NB4 (cell line): ENCODE results near the gene PLA2G2D.

Source experiments
- DNase-seq: peaks from one replicate; pipeline ENCODE4 v3.0.0; 2010; ENCODE audit warnings: low read depth
- H3K4me3 ChIP-seq: one replicate; pipeline ENCODE4 v1.5.1; 2011; ENCODE audit warnings: mild to moderate bottlenecking, low read depth, low read length, moderate library complexity
- MYC ChIP-seq: IDR thresholded peaks from 2 replicates; pipeline ENCODE4 v1.6.1; 2011; ENCODE audit warnings: low read depth, low read length
- POLR2A ChIP-seq: IDR thresholded peaks from 2 replicates; pipeline ENCODE4 v1.6.1; 2011; ENCODE audit warnings: mild to moderate bottlenecking; ENCODE audit not compliant: insufficient read length; ENCODE audit errors: extremely low read depth
- TF ChIP-seq, protein P1 (sequence below): IDR thresholded peaks from 2 replicates; pipeline ENCODE4 v1.6.1; 2011; ENCODE audit warnings: low read depth, low read length
- TF ChIP-seq, protein P2 (sequence below): IDR thresholded peaks from one replicate; pipeline ENCODE4 v1.5.1; 2012; ENCODE audit warnings: low read depth, low read length

The PLA2G2D gene

DNA sequence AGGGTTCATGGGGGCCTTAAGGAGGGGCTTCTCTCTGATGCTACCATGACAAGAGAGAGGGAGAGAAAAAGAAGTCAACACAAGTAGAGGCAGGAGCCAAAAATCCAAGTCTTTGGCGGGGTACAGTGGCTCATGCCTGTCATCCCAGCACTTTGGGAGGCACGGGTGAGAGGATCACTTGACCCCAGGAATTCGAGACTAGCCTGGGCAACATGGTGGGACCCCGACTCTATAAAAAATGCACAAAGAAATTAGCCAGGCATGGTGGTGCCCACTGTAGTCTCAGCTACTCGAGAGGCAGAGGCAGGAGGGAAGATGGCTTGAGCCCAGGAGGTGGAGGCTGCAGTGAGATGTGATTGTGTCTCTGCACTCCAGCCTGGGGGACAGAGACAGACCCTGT, 40.6 kb downstream of the PLA2G2D start:
- no peak for TF ChIP-seq MYC
- no peak overlapping the region for H3K4me3 ChIP-seq
- no peak for DNase-seq

DNA sequence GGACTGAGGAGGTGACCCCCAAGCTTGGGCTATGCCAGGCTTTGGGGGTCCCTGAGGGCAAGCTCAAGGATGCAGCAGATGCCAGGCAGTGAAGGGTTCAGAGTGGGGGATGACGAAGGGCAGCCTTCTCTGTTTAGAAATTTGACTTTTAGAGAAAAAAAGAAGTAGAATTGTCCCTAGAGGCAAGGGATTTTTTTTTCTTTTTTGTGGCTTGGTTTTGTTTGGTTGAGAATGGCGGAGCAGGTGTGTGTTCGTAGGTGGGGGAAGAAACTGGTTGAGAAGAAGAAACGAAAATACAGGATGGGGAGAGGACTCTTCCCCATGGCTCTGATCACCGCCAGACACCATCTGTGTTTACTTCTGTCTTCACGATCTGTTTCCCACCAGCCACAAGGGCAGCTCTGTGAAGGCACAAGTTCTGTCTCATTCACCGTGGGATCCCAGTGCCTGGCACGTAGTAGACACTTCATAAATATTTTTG, 41.1 kb downstream of the PLA2G2D start:
- no peak for DNase-seq
- TF ChIP-seq, protein P1, sequence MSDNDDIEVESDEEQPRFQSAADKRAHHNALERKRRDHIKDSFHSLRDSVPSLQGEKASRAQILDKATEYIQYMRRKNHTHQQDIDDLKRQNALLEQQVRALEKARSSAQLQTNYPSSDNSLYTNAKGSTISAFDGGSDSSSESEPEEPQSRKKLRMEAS = no peak
- TF ChIP-seq, protein P2, sequence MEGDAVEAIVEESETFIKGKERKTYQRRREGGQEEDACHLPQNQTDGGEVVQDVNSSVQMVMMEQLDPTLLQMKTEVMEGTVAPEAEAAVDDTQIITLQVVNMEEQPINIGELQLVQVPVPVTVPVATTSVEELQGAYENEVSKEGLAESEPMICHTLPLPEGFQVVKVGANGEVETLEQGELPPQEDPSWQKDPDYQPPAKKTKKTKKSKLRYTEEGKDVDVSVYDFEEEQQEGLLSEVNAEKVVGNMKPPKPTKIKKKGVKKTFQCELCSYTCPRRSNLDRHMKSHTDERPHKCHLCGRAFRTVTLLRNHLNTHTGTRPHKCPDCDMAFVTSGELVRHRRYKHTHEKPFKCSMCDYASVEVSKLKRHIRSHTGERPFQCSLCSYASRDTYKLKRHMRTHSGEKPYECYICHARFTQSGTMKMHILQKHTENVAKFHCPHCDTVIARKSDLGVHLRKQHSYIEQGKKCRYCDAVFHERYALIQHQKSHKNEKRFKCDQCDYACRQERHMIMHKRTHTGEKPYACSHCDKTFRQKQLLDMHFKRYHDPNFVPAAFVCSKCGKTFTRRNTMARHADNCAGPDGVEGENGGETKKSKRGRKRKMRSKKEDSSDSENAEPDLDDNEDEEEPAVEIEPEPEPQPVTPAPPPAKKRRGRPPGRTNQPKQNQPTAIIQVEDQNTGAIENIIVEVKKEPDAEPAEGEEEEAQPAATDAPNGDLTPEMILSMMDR = no peak
- TF ChIP-seq MYC (no peak), POLR2A (no peak)

DNA sequence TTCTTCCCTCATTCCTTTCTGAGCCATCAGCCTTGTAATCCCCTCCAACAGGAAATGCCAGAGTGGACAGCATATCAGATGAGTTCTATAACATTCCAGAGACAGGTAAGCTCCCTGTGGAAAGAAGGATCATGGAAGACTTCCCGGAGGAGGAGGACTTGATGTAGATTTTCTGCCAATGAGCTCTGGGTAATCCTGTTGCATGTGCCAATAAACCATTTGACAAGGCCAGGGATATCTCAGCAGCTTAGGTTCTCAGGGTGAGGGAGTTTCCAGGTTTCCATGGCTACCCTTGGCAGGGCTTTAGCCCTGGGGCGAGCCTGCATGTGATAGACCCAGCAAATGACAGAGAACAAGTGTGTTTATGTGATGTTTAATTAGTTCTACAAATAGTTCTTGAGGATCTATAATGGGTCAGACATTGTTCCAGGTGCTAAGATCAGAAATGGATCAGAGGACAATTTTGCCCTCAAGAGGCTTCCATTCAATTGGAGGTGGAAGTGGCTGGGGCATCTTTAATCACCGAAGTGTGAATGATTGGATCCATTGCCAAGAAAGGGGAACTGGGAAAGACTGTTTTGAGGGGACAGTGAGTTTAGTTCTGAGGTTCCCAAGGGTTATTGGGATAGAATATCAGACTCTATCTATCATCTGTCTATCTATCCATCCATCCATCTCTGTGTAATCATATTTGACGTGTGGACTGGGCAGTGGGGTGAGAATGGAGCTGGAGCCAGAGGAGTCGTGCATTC, 42.5 kb downstream of the PLA2G2D start:
- H3K4me3 ChIP-seq = no peak overlapping the region
- DNase-seq = no peak
- TF ChIP-seq MYC (no peak), POLR2A (no peak)
- TF ChIP-seq, protein P1 = no peak
- TF ChIP-seq, protein P2 = no peak

More for the DNA sequence above, 41.1 kb downstream of the PLA2G2D start:
- H3K4me3 ChIP-seq = no peak overlapping the region

DNA sequence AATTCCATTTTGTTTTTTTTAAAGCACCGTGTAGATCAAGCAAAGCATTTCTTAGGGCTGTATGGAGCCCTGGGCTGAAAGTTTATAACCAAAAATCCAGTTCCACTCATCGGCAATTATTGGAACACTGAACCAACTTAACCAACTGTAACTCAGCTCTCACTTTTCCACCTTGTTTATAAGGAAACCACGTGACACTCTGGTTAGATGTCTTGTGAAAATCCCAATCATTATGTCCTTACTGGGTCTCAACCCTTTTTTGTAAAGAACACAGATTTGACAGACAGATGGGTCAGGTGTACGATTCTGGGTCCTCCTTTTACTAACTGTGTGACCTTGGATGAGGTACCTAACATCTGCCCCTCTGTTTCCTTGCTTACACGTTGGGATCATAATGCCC, 43.1 kb downstream of the PLA2G2D start:
- no peak for DNase-seq
- H3K4me3 ChIP-seq = no peak overlapping the region
- TF ChIP-seq, protein P1 = no peak
- TF ChIP-seq, protein P2 = no peak
- TF ChIP-seq MYC = no peak
- TF ChIP-seq POLR2A = no peak

DNA sequence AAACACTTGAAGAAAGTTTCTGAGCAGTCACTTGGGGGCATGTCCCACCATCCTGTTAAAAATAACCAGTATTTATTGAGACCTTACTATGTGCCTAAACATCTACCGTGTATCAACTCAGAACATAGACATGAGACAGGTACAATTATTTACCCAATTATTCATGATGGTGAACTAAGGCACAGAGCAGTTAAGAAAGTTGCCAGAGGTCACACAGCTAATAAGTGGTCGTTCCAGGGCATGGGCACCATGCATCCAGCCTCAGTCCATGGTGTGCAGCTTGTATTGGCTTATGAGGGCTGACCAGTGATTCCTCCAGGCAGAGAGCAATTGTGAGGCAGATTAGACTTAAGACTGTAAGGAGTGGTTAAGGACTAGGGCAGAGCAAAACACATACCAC, 44.0 kb downstream of the PLA2G2D start:
- TF ChIP-seq, protein P2 = no peak
- TF ChIP-seq MYC = no peak
- TF ChIP-seq POLR2A = no peak
- TF ChIP-seq, protein P1 = no peak
- no peak overlapping the region for H3K4me3 ChIP-seq
- DNase-seq = no peak

DNA sequence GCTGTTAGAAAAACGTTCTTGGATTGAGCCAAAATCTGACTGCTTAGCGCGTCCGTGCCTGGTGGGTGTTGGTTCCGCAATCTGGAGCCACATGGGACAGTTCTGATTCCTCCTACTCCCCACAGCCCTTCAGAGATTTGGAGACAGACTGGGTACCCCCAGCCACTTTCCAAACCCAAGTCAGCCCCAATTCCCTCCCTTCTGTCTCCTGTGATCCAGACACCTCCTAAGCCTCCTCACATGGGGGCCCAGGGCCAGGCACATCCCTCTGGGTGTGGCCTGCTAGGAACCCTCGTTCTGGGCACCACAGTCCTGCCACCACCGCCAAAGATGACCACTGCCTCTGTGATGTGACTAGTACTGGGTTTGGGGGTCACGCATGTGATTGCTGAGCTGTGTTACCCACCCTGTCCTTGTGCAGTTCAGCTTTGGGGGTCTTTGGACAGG, 44.6 kb downstream of the PLA2G2D start:
- H3K4me3 ChIP-seq = no peak overlapping the region
- no peak for DNase-seq
- TF ChIP-seq POLR2A = no peak
- TF ChIP-seq, protein P2 = no peak
- no peak for TF ChIP-seq MYC
- TF ChIP-seq, protein P1 = no peak
